ENCODE measurements around the gene LYSET. TPM values are rescaled to one million over a fixed set of nuclear protein-coding genes. Genes with fewer than 3 reads are reported as not detected.

LYSET gene
- total and polyA plus RNA-seq, 9 of the 15 experiments (the other 6 are each of a cell fraction or from before 2014, with no cell fraction given): 7.6 to 36.6 (median 15.9) TPM

DNA sequence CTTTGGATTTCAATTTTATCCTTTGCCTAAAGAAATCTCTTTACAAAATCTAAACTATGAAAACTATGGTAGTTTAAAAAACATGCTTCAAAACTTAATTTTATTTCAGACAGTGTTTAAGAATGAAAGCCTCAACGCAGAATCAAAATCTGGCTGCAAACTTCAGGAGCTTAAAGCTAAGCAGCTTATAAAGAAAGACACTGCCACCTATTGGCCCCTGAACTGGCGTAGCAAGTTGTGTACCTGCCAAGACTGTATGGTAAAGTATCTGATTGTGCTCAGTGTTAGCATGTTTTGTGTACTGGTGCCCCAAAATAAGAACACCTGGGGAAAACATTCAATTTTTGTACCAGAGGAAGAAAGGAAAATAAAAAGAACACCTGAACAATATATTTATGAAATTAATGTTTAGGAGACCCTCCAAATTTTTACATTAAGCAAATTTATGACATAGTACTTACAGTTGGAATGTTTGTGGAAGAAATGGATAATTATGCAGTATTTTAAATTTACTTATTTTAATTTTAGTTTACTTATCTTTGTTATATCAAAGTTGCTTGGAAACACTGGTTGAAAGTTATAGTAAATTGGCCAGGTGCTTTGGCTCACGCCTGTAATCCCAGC, 34.1 kb downstream of the LYSET start:
- H3K9ac ChIP-seq (ENCODE audit: insufficient read depth in 1 of 2, low read depth in 2 of 2, low read length in 2 of 2): no peak overlapping the region
- in situ Hi-C loops (cut with MboI): no loop called here
- no peak overlapping the region for H2AFZ ChIP-seq (ENCODE audit: low read depth, low read length)
- no peaks in the 10 kb centered on the region for H3K4me1 ChIP-seq (replicated peaks in 1 of 2; ENCODE audit: control insufficient read depth in 2 of 2, insufficient read depth in 2 of 2, low read length in 2 of 2)
- H3K4me2 ChIP-seq (ENCODE audit: insufficient read depth, low read length): no peak overlapping the region
- no peaks in the 10 kb centered on the region for H3K9me3 ChIP-seq (replicated peaks; ENCODE audit: control insufficient read depth, insufficient read depth, low read depth, low read length)
- ATAC-seq (peak; percentile 92), DNase-seq (ENCODE audit: extremely low read depth in 1 of 4, low spot score in 3 of 4) (peak in 1 of 4 experiments; percentile 63), FAIRE-seq (peak; percentile 35)
- POLR2A ChIA-PET: interaction anchor here (0.8 to 1.2 kb wide), 3 partner anchors 16 to 106 kb away, joined by 3 to 5 read pairs (median 5); no protein-coding TSS in a partner anchor
- peaks cover 56% of the 10 kb centered on the region; the same call in 1 of the 3 replicates for H3K36me3 ChIP-seq (ENCODE audit: control insufficient read depth, insufficient read depth, low read length)
- BruUV-seq (replicated peaks): no TSS peak
- H3K27ac ChIP-seq (ENCODE audit: extremely low read depth, low read depth, low read length): no peak overlapping the region
- WGBS (ENCODE audit: insufficient coverage, low coverage, missing lambda C conversion rate): 74% methylated on average over 3 of the region's 3 CpGs
- H3K9me1 ChIP-seq (ENCODE audit: control insufficient read depth, insufficient read depth, low read length): no peaks in the 10 kb centered on the region
- intact Hi-C loops (cut with micrococcal nuclease): no loop called here
- no peaks in the 10 kb centered on the region for H3K27me3 ChIP-seq (ENCODE audit: control insufficient read depth in 2 of 2, insufficient read depth in 2 of 2, low read length in 2 of 2)
- CTCF ChIA-PET (ENCODE audit: low intra/inter-chr PET ratio): interaction anchor here (0.6 to 1.2 kb wide), 4 partner anchors 18 to 504 kb away, joined by 4 to 5 read pairs (median 4); no protein-coding TSS in a partner anchor
- no peak overlapping the region for H3K4me3 ChIP-seq
- H4K20me1 ChIP-seq (replicated peaks; ENCODE audit: control insufficient read depth, insufficient read depth, low read length): no peaks in the 10 kb centered on the region
- no peak for TF ChIP-seq MAZ (CRISPR knock-in tag; conservative IDR thresholded peaks at IDR 0.05 in 1 of 2, IDR thresholded peaks at IDR 0.05 in 1 of 2)
- TF ChIP-seq RAD21 (CRISPR knock-in tag; conservative IDR thresholded peaks at IDR 0.05 in 1 of 2, IDR thresholded peaks at IDR 0.05 in 1 of 2): peak; percentile 56 to 62
- TF ChIP-seq, protein P1, sequence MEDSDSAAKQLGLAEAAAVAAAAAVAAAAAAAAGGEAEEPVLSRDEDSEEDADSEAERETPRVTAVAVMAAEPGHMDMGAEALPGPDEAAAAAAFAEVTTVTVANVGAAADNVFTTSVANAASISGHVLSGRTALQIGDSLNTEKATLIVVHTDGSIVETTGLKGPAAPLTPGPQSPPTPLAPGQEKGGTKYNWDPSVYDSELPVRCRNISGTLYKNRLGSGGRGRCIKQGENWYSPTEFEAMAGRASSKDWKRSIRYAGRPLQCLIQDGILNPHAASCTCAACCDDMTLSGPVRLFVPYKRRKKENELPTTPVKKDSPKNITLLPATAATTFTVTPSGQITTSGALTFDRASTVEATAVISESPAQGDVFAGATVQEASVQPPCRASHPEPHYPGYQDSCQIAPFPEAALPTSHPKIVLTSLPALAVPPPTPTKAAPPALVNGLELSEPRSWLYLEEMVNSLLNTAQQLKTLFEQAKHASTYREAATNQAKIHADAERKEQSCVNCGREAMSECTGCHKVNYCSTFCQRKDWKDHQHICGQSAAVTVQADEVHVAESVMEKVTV (CRISPR knock-in tag; IDR thresholded peaks at IDR 0.05): peak; percentile 34; the same call in 1 of the 2 replicates
- TF ChIP-seq, protein P2, sequence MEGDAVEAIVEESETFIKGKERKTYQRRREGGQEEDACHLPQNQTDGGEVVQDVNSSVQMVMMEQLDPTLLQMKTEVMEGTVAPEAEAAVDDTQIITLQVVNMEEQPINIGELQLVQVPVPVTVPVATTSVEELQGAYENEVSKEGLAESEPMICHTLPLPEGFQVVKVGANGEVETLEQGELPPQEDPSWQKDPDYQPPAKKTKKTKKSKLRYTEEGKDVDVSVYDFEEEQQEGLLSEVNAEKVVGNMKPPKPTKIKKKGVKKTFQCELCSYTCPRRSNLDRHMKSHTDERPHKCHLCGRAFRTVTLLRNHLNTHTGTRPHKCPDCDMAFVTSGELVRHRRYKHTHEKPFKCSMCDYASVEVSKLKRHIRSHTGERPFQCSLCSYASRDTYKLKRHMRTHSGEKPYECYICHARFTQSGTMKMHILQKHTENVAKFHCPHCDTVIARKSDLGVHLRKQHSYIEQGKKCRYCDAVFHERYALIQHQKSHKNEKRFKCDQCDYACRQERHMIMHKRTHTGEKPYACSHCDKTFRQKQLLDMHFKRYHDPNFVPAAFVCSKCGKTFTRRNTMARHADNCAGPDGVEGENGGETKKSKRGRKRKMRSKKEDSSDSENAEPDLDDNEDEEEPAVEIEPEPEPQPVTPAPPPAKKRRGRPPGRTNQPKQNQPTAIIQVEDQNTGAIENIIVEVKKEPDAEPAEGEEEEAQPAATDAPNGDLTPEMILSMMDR (IDR thresholded peaks at IDR 0.05 in 2 of 3, conservative IDR thresholded peaks at IDR 0.05 in 1 of 3; ENCODE audit: insufficient read depth in 2 of 3, low read depth in 1 of 3, low read length in 3 of 3): peak; percentile 58 to 66 (median 58)
- TF ChIP-seq, protein P3, sequence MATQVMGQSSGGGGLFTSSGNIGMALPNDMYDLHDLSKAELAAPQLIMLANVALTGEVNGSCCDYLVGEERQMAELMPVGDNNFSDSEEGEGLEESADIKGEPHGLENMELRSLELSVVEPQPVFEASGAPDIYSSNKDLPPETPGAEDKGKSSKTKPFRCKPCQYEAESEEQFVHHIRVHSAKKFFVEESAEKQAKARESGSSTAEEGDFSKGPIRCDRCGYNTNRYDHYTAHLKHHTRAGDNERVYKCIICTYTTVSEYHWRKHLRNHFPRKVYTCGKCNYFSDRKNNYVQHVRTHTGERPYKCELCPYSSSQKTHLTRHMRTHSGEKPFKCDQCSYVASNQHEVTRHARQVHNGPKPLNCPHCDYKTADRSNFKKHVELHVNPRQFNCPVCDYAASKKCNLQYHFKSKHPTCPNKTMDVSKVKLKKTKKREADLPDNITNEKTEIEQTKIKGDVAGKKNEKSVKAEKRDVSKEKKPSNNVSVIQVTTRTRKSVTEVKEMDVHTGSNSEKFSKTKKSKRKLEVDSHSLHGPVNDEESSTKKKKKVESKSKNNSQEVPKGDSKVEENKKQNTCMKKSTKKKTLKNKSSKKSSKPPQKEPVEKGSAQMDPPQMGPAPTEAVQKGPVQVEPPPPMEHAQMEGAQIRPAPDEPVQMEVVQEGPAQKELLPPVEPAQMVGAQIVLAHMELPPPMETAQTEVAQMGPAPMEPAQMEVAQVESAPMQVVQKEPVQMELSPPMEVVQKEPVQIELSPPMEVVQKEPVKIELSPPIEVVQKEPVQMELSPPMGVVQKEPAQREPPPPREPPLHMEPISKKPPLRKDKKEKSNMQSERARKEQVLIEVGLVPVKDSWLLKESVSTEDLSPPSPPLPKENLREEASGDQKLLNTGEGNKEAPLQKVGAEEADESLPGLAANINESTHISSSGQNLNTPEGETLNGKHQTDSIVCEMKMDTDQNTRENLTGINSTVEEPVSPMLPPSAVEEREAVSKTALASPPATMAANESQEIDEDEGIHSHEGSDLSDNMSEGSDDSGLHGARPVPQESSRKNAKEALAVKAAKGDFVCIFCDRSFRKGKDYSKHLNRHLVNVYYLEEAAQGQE (IDR thresholded peaks at IDR 0.05; ENCODE audit: borderline replicate concordance): peak; percentile 27; the same call in 1 of the 2 replicates
- TF ChIP-seq, protein P3 (CRISPR knock-in tag; IDR thresholded peaks at IDR 0.05; ENCODE audit: low read depth): no peak
- H3K79me2 ChIP-seq (ENCODE audit: control insufficient read depth, insufficient read depth, low read length): no peaks in the 10 kb centered on the region

Data from K562 (cell line).